ENCODE data around the gene UNG. TPM values are rescaled to one million over a fixed set of nuclear protein-coding genes. Genes with fewer than 3 reads are reported as not detected.

The UNG gene
- total and polyA plus RNA-seq, 2 donors (not counting 3 experiments of a cell fraction or from before 2014, with no cell fraction given) = 21.5 to 46.7 TPM

GRCh38 chr12:109105176-109105575 lies 7.8 kb downstream of the UNG start:
- no peaks in the 10 kb centered on the region for H3K27me3 ChIP-seq (ENCODE audit: control insufficient read depth in 2 of 2, insufficient read depth in 2 of 2, low read length in 2 of 2)
- H3K27ac ChIP-seq (ENCODE audit: insufficient read depth, low read depth, low read length) = no peak overlapping the region
- no peak overlapping the region for H2AFZ ChIP-seq (ENCODE audit: low read depth, low read length)
- ChIA-PET POLR2A (no interaction called here), CTCF (no interaction called here)
- dilution Hi-C loops (cut with MboI; ENCODE audit: extremely low pct_ligation_motif_present, low sequenced_read_pairs) (no loop called here), intact Hi-C loops (cut with micrococcal nuclease) (no loop called here)
- H3K4me1 ChIP-seq (ENCODE audit: control insufficient read depth, extremely low read depth, insufficient read depth, low read length) = peaks cover 1% of the 10 kb centered on the region
- DNase-seq (ENCODE audit: low read depth, low spot score) (no peak), FAIRE-seq (no peak)
- no peaks in the 10 kb centered on the region for H3K9me1 ChIP-seq (replicated peaks; ENCODE audit: control insufficient read depth, extremely low read depth, insufficient read depth, low read length)
- no peak overlapping the region for H3K4me3 ChIP-seq (replicated peaks in 1 of 3; ENCODE audit: insufficient read depth in 1 of 3, low read depth in 1 of 3, low read length in 3 of 3)
- H4K20me1 ChIP-seq (replicated peaks; ENCODE audit: control insufficient read depth, extremely low read depth, insufficient read depth, low read length) = no peaks in the 10 kb centered on the region
- no peaks in the 10 kb centered on the region for H3K79me2 ChIP-seq (ENCODE audit: control insufficient read depth, insufficient read depth, low read length)
- peaks cover 16 to 28% of the 10 kb centered on the region in 2 experiments for H3K36me3 ChIP-seq (ENCODE audit: control insufficient read depth in 2 of 2, extremely low read depth in 1 of 2, insufficient read depth in 2 of 2, low read length in 2 of 2)
- no peaks in the 10 kb centered on the region for H3K9me3 ChIP-seq (replicated peaks; ENCODE audit: control insufficient read depth, insufficient read depth, low read length)
- no peak overlapping the region for H3K4me2 ChIP-seq (ENCODE audit: insufficient read depth, low read length)
- TF ChIP-seq FOS (IDR thresholded peaks at IDR 0.05; ENCODE audit: borderline replicate concordance, insufficient read depth, low read length) = no peak
- TF ChIP-seq MAX (IDR thresholded peaks at IDR 0.05; ENCODE audit: insufficient read depth, insufficient read length) = no peak
- TF ChIP-seq EZH2 (IDR thresholded peaks at IDR 0.05; ENCODE audit: borderline replicate concordance, low read depth, low read length, severe bottlenecking) = no peak
- TF ChIP-seq POLR2AphosphoS5 (IDR thresholded peaks at IDR 0.05; ENCODE audit: insufficient read depth, low read depth, low read length) = no peak
- no peak for TF ChIP-seq MYC (IDR thresholded peaks at IDR 0.05; ENCODE audit: low read depth, low read length)
- TF ChIP-seq GATA2 (IDR thresholded peaks at IDR 0.05; ENCODE audit: insufficient read depth, insufficient read length, low read depth, low read length) = no peak
- TF ChIP-seq, protein P1, sequence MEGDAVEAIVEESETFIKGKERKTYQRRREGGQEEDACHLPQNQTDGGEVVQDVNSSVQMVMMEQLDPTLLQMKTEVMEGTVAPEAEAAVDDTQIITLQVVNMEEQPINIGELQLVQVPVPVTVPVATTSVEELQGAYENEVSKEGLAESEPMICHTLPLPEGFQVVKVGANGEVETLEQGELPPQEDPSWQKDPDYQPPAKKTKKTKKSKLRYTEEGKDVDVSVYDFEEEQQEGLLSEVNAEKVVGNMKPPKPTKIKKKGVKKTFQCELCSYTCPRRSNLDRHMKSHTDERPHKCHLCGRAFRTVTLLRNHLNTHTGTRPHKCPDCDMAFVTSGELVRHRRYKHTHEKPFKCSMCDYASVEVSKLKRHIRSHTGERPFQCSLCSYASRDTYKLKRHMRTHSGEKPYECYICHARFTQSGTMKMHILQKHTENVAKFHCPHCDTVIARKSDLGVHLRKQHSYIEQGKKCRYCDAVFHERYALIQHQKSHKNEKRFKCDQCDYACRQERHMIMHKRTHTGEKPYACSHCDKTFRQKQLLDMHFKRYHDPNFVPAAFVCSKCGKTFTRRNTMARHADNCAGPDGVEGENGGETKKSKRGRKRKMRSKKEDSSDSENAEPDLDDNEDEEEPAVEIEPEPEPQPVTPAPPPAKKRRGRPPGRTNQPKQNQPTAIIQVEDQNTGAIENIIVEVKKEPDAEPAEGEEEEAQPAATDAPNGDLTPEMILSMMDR (IDR thresholded peaks at IDR 0.05; ENCODE audit: extremely low read depth in 1 of 2, insufficient read depth in 1 of 2, low read depth in 1 of 2, low read length in 2 of 2) = no peak
- no peak for TF ChIP-seq POLR2A (IDR thresholded peaks at IDR 0.05; ENCODE audit: low read depth, low read length)
- no peak for TF ChIP-seq JUN (IDR thresholded peaks at IDR 0.05; ENCODE audit: borderline replicate concordance, insufficient read depth, insufficient read length, low read depth)
- no TSS peak for BruUV-seq (replicated peaks)
- H3K9ac ChIP-seq (replicated peaks; ENCODE audit: extremely low read depth, insufficient read depth, low read length) = no peak overlapping the region

Data from endothelial cell of umbilical vein (primary cell).